OCI-LY3 (cell line): ENCODE data around the gene UROC1.

Experiments used
- H2AFZ ChIP-seq: fragments of 200-600, 300-600 bp; shearing (Covaris generic); 2 replicates; pipeline ENCODE4 v1.6.0; 2014; ENCODE audit warnings: antibody characterized with exemption, low read depth, low read length
- H3K27ac ChIP-seq: fragments of 200-600, 300-600 bp; sonication (generic); 2 replicates; pipeline ENCODE4 v1.5.1; 2014; ENCODE audit warnings: mild to moderate bottlenecking, low read length, moderate library complexity, mixed read lengths
- H3K27me3 ChIP-seq: fragments of 200-600, 300-600 bp; sonication (generic); 2 replicates; pipeline ENCODE4 v1.6.1; 2014; ENCODE audit warnings: low read depth, low read length, mixed read lengths
- H3K36me3 ChIP-seq: fragments of 200-600, 300-600 bp; sonication (generic); replicated peaks from 2 replicates; pipeline ENCODE3; 2014; ENCODE audit warnings: low read depth, low read length, mixed read lengths
- H3K4me1 ChIP-seq: fragments of 300-600, 200-600 bp; sonication (generic); 2 replicates; pipeline ENCODE4 v1.6.1; 2014; ENCODE audit warnings: low read length, mixed read lengths
- H3K4me2 ChIP-seq: fragments of 200-600, 300-600 bp; sonication (generic); 2 replicates; pipeline ENCODE4 v1.6.1; 2014; ENCODE audit warnings: low read length, mixed read lengths
- H3K4me3 ChIP-seq: fragments of 300-600, 200-600 bp; sonication (generic); 2 replicates; pipeline ENCODE4 v1.5.1; 2014; ENCODE audit warnings: antibody characterized with exemption, mild to moderate bottlenecking, low read length, moderate library complexity
- H3K79me2 ChIP-seq: fragments of 300-600, 200-600 bp; shearing (Covaris generic); 2 replicates; pipeline ENCODE4 v1.6.1; 2014; ENCODE audit warnings: mild to moderate bottlenecking, low read length, mixed read lengths
- H3K9ac ChIP-seq: fragments of 300-600, 200-600 bp; shearing (Covaris generic); 2 replicates; pipeline ENCODE4 v1.6.0; 2014; ENCODE audit warnings: mild to moderate bottlenecking, low read length, moderate library complexity
- H3K9me3 ChIP-seq: fragments of 200-600, 300-600 bp; shearing (Covaris generic); 2 replicates; pipeline ENCODE4 v1.6.1; 2014; ENCODE audit warnings: low read length, mixed read lengths; ENCODE audit not compliant: insufficient read depth
- H4K20me1 ChIP-seq: fragments of 200-600, 300-600 bp; sonication (generic); 2 replicates; pipeline ENCODE4 v1.6.1; 2016; ENCODE audit warnings: low read length, mixed read lengths; ENCODE audit not compliant: insufficient read depth
- CTCF ChIP-seq: fragments of 200-600, 300-600 bp; sonication (generic); IDR thresholded peaks from 2 replicates; pipeline ENCODE4 v1.5.1; 2014; ENCODE audit warnings: antibody characterized with exemption, low read length, low read depth
- EZH2phosphoT487 ChIP-seq: fragments of 200-600 bp; shearing (Covaris generic); IDR thresholded peaks from 2 replicates; pipeline ENCODE4 v1.6.1; 2018; ENCODE audit warnings: antibody characterized with exemption, mixed run types, low read depth

UROC1 gene

DNA sequence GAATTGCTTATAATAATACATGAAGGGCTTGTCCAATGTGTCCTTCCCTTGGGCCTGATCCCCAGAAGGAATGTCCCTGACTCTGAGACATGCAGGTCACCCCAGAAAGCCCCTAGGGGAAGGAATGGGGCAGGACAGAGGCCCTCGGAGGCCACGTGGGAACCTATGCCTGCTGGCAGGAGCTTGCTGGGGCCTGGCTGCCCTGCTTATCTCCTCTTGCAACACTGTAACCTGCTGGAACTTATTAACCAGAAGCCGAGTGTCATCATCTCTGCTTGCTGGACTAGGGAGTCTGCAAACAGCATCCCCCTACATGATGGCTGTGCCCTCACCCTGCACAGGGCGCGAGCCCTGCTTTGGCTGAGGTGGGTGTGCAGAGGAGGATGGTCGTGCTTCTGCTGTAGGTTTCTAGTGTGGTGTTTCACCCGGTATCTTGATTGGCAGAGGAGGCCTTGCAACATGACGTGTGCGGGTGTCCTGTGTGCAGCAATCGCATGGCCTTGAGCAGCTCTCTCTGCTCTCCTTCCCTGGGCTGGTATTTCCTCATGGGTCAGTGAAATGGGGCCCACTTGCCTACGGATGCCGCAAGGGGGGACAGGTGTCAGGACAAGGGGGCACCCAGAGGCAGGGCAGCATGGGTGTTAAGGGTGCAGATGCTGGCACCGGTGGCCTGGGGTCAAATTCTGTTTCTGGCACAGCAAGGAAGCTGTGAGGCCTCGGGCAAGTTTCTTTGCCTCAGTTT, 11.4 kb upstream of the UROC1 start:
- no peak overlapping the region for H3K4me2 ChIP-seq
- H3K4me1 ChIP-seq = no peaks in the 10 kb centered on the region
- H3K9ac ChIP-seq = no peak overlapping the region
- H3K36me3 ChIP-seq = no peaks in the 10 kb centered on the region
- no peak overlapping the region for H2AFZ ChIP-seq
- H3K79me2 ChIP-seq = no peaks in the 10 kb centered on the region
- H3K27ac ChIP-seq = no peak overlapping the region
- no peaks in the 10 kb centered on the region for H4K20me1 ChIP-seq
- peaks cover 22% of the 10 kb centered on the region for H3K27me3 ChIP-seq
- TF ChIP-seq CTCF = no peak
- TF ChIP-seq EZH2phosphoT487 = no peak
- no peaks in the 10 kb centered on the region for H3K9me3 ChIP-seq
- no peak overlapping the region for H3K4me3 ChIP-seq

GRCh38 chr3:126528419-126528799, 10.8 kb upstream of the UROC1 start:
- H3K4me2 ChIP-seq = no peak overlapping the region

DNA sequence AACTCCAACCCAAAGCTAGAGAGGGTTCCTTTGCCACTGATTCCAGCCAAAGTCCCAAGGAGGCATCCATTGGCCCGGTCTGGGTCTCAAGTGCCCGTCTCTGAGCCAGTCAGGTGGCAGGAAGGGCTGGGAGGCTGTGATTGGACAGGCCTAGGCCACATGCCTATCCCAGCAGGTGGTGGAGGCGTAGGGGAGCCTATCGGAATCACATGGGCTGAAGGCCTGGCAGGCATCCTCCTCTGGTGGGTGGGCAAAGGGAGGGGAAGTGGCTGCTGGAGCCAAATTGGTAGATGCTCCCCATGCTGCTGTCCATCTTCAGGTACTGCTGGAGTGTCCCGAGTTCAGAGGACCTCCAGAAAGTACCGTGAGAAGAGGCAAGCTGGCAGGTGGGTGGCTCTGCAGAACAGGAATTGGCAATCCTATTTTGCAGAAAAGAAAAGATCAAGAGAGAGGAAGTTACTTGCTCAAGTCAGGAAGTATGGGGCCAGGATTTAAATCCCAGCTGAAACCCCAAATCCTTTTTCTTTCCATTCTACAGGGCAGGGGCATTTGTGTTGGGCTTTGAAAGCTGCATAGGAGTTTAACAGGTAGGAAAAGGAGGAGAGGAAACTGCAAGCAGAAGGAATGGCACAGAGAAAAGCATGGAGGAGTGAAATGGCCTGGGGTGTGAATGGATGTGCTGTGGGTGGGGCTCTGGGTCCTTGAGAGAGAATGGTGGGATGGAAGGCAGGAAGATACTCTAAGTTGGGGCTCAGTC, 10.1 kb upstream of the UROC1 start:
- H3K4me2 ChIP-seq = no peak overlapping the region
- TF ChIP-seq EZH2phosphoT487 (no peak), CTCF (no peak)

More at GRCh38 chr3:126528419-126528799, 10.8 kb upstream of the UROC1 start:
- TF ChIP-seq EZH2phosphoT487 (no peak), CTCF (no peak)
- H4K20me1 ChIP-seq = no peaks in the 10 kb centered on the region
- no peaks in the 10 kb centered on the region for H3K4me1 ChIP-seq
- H3K27ac ChIP-seq = no peak overlapping the region
- H3K4me3 ChIP-seq = no peak overlapping the region
- H3K79me2 ChIP-seq = no peaks in the 10 kb centered on the region
- H3K27me3 ChIP-seq = peaks cover 17% of the 10 kb centered on the region
- H3K36me3 ChIP-seq = no peaks in the 10 kb centered on the region
- H2AFZ ChIP-seq = no peak overlapping the region
- no peaks in the 10 kb centered on the region for H3K9me3 ChIP-seq
- no peak overlapping the region for H3K9ac ChIP-seq

DNA sequence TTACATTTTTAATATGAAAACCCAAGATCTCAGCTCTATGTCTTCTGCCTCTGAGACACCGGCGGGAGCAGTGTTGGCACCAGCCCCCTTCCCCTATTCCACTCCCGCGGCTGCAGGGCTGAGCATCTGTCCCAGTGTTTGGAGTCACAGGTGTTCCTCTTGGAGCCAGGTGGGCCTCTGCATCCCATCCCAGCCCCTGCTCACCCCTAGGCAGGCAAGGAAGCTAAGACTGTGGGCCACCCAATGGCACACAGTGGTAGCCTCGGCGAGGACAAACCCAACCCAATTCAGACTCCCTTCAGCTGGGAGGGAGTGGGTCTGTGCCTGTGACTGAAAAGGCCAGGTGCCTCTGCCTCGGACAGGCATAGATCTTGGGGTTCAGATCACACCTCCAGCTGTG, 9.4 kb upstream of the UROC1 start:
- TF ChIP-seq CTCF (no peak), EZH2phosphoT487 (no peak)
- Histone ChIP-seq H2AFZ (no peak overlapping the region), H3K9ac (no peak overlapping the region), H3K4me2 (no peak overlapping the region), H3K4me3 (no peak overlapping the region), H3K79me2 (no peaks in the 10 kb centered on the region), H3K27ac (no peak overlapping the region), H3K27me3 (peaks cover 6% of the 10 kb centered on the region; the same call in 1 of the 2 replicates), H3K36me3 (no peaks in the 10 kb centered on the region), H4K20me1 (no peaks in the 10 kb centered on the region), H3K4me1 (no peaks in the 10 kb centered on the region), H3K9me3 (no peaks in the 10 kb centered on the region)

More for the DNA sequence above, 10.1 kb upstream of the UROC1 start:
- H3K4me3 ChIP-seq = no peak overlapping the region
- H3K9ac ChIP-seq = no peak overlapping the region
- H2AFZ ChIP-seq = no peak overlapping the region
- H3K4me1 ChIP-seq = no peaks in the 10 kb centered on the region
- H3K36me3 ChIP-seq = no peaks in the 10 kb centered on the region
- H3K9me3 ChIP-seq = no peaks in the 10 kb centered on the region
- H3K27me3 ChIP-seq = peaks cover 12% of the 10 kb centered on the region
- H3K27ac ChIP-seq = no peak overlapping the region
- H3K79me2 ChIP-seq = no peaks in the 10 kb centered on the region
- H4K20me1 ChIP-seq = no peaks in the 10 kb centered on the region
